CD4-positive, alpha-beta T cell treated with Interleukin-1 beta for 1 hour (primary cell): Measurements from ENCODE around the gene DEFB125.
"Not testable (repeated sequence)": the region's sequence is repeated elsewhere in the genome, so short reads cannot be mapped to it uniquely, and the experiment has no call there.

Source experiments
- DNase-seq, 2 donors: peaks; one replicate each; pipeline ENCODE4 v3.0.0-alpha.2; 2020 to 2022

The DEFB125 gene

DNA sequence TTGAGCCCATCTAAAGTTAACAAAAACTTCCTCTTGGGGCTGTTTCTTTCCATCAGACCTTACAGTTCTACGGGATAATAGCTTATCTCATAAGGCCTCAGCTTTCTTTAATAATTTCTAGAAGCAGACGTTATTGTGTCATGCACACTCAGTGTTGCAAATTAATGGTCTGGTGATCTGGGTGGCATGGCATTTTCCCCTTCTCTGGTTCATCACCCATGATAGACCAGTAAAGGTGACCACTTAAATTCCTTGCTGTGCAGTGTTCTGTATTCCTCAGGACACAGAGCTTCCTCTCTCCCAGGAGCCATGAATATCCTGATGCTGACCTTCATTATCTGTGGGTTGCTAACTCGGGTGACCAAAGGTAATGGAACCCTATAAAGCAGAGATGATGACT is at the start of gene DEFB125:
TSS of gene DEFB125 (plus strand) at position 272 of the 400 bp plus-strand sequence. CDS start at position 310, 38 bp downstream.
- no peak for DNase-seq

DNA sequence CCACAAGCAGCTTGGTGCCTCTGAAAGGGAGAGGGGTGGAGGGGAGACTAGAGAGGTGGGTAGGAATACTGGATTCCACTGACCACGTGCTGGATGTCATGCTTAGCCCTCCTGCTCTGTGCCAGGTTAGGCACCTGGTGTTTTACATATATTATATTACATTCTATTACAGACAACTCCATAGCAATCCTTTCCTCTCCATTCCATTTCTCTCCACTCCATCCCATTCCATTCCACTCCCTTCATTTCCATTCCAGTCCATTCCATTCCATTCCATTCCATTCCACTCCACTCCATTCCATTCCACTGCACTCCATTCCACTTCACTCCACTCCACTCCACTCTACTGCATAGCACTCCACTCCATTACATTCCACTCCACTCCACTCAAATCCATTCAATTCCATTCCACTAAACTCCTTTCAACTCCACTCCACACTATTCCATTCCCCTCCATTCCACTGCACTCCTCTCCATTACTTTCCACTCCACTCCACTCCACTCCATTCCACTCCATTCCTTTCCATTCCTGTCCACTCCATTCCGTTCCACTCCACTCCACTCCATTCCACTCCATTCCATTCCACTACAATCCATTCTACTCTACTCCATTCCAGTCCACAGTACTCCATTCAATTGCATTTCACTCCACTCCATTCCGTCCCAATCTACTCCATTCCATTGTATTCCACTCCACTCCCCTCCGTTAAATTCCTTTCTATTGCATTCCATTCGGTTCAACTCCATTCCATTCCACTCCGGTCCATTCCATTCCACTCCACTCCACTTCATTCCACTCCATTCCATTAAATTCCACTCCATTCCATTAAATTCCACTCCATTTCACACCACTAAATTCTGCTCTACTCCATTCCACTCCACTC is 27.2 kb upstream of the DEFB125 start:
- no peak for DNase-seq

DNA sequence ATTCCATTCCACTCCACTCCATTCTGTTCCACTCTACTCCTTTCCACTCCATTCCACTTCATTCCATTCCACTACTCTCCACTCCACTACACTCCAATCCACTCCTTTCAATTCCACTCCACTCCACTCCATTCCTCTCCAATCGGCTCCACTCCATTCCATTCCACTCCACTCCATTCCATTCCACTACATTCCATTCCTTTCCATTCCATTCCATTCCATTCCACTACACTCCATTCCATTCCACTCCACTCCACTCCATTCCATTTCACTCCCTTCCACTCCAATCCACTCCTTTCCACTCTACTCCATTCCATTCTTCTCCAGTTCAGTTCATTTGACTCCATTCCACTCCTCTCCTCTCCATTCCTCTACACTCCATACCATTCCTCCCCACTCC is 26.2 kb upstream of the DEFB125 start:
- DNase-seq, result no peak

- DNase-seq, result no peak
Measured at GRCh38 chr20:61757-62156, 25.7 kb upstream of the DEFB125 start.

DNA sequence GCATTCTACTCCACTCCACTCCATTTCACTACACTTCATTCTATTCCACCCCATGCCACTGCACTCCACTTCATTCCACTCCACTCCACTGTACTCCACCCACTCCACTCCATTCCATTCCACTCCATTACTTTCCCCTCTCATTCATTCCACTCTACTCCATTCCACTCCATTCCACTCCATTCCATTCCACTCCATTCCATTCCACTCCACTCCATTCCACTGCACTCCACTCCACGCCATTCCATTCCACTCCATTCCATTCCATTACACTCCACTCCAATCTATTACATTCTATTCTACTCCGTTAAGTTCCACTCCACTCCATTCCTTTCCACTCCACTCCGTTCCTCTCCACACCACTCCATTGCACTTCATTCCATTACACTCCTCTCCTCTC is 25.0 kb upstream of the DEFB125 start:
- DNase-seq, result no peak

DNA sequence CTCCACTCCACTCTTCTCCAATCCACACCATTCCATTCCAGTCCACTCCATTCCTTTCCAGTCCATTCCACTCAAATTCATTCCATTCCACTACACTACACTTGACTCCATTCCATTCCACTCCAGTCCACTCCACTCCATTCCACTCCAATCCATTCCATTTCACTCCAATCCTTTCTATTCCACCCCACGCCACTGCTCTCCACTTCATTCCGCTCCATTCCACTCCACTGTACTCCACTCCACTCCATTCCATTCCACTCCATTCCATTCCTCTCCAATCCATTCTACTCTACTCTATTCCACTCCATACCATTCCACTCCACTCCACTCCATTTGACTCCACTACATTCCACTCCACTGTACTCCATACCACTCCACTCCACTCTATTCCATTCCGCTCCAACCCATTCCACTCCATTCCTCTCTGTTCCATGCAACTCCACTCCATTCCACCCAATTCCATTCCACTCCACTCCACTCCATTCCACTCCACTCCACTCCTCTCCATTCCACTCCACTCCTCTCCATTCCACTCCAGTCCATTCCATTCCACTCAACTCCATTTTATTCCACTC is 23.4 kb upstream of the DEFB125 start:
- no peak for DNase-seq

GRCh38 chr20:64766-65322 is 22.6 kb upstream of the DEFB125 start:
- DNase-seq, result no peak

DNA sequence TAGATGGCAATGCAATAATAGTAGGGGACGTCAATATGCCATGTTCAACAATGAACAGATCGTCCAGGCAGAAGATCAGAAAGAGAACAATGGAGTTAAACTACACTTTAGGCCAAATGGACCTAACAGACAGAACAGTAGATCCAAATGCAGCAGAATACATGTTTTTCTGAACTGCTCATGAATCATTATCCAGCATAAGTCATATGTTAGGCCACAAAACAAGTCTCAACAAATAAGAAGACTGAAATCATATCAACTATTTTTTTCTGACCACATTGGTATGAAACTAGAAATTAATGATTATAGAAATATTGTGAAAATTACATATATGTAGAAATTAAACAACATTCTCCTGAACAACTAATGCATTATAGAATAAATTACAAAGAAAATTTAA is 10.2 kb upstream of the DEFB125 start:
- no peak for DNase-seq

DNA sequence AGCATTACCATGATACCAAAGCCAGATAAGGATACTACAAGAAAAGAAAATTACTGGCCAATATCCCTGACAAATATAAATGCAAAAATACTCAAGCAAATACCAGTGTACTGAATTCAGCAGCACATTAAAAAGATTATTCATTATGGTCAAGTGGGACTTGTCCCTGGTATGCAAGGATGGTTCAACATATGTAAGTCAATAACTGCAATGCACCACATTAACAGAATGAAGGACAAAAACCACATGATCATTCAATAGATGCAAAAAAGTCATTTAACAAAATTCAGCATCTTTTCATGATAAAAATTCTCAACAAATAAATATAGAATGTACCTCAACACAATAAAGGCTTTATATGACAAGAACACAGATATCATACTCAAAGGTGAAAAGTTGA is 9.1 kb upstream of the DEFB125 start:
- DNase-seq, result no peak

- no peak for DNase-seq
Measured at GRCh38 chr20:79565-79964, 7.9 kb upstream of the DEFB125 start.

GRCh38 chr20:90651-91050 is 3.2 kb downstream of the DEFB125 start:
- no peak for DNase-seq

DNA sequence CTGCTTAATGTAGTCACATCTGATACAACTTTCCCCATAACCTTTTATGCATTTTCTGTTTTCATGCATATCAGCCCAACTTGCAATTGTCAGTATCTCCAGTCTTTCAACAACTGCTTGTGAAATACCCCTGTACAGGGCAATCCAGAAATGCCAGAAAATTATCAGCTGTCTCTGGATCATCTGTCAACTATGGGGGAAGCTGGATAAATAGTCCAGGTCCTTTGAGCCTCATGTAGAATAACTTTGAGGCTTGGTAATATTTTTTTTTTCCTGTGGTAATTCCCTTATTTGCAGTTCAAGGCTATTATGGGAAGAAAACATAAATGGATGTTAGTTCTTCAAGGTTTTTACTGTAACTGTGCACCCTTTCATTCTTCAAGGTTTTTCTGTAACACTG is 6.2 kb downstream of the DEFB125 start:
- DNase-seq, result no peak

DNA sequence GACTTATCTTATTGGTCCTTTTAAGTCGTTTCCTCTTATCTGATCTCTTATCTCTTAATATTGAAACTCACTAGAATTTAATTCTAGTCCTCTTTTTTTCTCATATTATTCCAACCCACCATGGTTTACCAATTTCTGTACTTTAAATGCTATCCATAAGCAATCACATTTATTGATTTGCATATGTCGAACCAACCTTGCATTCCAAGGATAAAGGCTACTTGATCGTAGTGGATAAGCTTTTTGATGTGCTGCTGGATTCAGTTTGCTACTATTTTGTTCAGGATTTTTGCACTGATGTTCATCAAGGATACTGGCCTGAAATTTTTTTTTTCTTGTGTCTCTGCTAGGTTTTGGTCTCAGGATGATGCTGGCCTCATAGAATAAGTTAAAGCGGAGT is 7.7 kb downstream of the DEFB125 start:
- no peak for DNase-seq

- DNase-seq, result not testable (repeated sequence)
Measured at GRCh38 chr20:97691-98090, 10.2 kb downstream of the DEFB125 start.

DNA sequence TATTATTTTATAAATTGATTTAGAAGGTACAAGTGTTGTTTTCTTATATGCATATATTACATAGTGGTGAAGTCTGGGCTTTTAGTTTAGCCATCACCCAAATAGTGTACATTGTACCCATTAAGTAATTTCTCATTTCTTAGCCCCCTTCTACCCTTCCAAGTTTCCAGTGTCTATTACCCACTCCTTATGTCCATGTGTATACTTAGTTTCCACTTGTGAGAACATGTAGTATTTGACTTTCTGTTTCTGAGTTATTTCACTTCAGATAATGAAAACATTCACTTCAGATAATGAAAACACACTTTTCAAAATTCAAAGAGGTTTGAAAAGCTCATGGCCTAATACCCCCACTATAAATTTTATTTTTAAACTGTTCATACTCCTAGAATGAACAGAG is 14.5 kb downstream of the DEFB125 start:
- DNase-seq, result no peak

DNA sequence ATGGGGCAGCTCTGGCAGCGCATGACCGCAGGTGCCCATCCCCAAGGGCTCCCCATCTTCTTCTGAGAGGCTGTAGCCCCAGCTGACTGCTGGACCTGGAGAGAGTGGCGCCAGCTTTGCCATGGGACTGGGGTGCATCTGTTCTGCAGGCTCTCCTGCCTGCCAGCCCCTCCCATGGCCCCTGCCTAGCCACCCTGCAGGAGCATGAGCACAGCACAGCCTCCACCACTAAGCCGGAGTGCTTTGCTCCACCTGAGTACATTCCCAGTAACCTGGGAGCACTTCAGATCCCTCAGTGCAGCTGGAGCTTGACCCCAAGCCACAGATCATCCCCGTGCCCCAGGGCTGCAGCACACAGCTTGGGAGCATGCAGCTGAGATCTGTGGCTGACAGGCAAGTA is 16.0 kb downstream of the DEFB125 start:
- DNase-seq, result no peak

GRCh38 chr20:112396-112795 is 24.9 kb downstream of the DEFB125 start:
- DNase-seq, result no peak

DNA sequence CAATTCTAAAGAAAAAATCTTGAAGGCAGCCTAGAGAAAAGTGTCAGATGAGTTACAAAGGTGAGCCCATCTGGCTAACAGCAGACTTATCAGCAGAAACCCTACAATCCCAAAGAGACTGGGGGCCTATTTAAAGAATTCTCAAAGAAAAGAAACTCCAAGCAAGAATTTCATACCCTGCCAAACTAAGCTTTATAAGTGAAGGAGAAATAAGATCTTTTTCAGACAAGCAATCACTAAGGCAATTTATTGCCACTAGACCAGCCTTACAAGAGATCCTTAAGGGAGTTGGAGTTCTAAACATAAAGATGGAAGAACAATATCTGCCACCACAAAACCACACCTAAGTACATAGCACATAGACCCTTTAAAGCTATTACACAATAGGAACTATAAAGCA is 30.0 kb downstream of the DEFB125 start:
- DNase-seq, result no peak

- not testable (repeated sequence) for DNase-seq
Measured at GRCh38 chr20:129786-130323, 42.4 kb downstream of the DEFB125 start.

DNA sequence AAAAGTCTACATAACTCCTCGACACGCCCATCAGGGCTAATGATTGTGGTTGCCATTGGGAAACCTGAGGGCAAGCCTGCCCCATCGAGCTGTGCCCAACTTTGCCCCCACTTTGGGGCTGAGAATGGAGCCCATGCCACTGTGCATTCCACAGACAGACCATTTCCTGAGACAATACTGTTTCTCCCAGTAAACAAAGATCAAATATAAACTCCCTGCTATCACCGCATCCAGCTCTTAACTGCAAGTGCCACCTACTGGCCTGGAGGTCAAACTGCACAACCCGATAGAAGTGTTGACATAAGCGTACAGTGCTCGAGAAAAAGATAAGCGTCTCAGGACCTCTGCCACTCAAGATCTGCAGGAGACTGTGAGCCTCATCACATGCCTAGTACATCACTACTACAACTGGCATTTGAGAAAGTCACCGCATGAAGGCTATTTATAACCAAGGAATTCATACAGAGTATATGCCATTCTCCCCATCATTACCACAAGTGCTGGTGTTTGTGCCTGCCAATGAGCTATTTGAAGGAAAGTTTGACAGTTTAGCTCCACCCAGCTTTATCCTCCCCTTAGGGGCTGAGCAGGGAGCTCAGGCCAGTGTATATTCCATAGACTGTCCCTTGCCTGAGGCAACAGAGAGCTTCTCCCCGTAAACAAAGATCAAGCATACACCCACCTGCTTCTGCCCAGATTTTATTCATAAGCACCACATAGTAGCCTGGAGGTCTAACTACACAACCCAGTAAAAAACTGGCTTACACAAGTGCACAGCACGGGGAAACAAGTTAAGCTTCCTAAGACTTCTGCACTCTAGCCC is 50.4 kb downstream of the DEFB125 start:
- no peak for DNase-seq

DNA sequence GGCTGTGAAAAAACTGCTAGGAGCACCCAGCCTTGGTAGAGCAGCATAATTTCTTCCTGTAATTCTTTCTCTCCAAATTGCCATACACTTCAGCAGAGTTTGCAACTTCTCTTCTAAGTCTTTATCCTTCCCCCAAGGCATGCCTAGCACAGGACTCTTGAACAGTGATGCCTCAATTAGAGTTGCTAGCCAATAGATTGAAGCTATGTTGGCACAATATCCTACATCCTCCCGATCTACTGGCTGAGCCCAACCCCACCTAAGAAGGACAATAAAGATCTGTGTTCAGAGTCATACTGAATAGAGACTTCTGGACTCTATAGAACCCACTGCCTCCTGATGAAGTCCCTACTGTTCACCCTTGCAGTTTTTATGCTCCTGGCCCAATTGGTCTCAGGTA is 54.8 kb downstream of the DEFB125 start, which contains the start of gene DEFB126:
TSS of gene DEFB126 (plus strand) at position 301 of the 400 bp plus-strand sequence. CDS start at position 340, 39 bp downstream.
- DNase-seq, result no peak

GRCh38 chr20:145877-146276 is 58.4 kb downstream of the DEFB125 start:
- no peak for DNase-seq
